Liver (tissue), 10 donors: ENCODE measurements around the gene UQCR10. TPM values are rescaled to one million over a fixed set of nuclear protein-coding genes. Genes with fewer than 3 reads are reported as not detected.

Source experiments
- DNase-seq: peaks from one replicate; pipeline ENCODE4 v3.0.0-alpha.2; 2017; ENCODE audit warnings: low spot score
- H3K27ac ChIP-seq, 2 donors: one replicate each; pipeline ENCODE4 v1.7.0; 2013; ENCODE audit warnings: inconsistent platforms in 2 of 2, low read length in 2 of 2, control low read depth in 1 of 2, low read depth in 1 of 2, mild to moderate bottlenecking in 1 of 2
- H3K27me3 ChIP-seq, 4 donors: one replicate each; pipeline versions ENCODE4 v1.6.1 to v1.7.0; 2013; ENCODE audit warnings: low read length in 3 of 4, inconsistent platforms in 1 of 4, mild to moderate bottlenecking in 1 of 4, moderate library complexity in 1 of 4; ENCODE audit not compliant: control insufficient read depth in 4 of 4, insufficient read depth in 4 of 4
- H3K36me3 ChIP-seq, 4 donors: one replicate each; pipeline versions ENCODE4 v1.6.1 to v1.7.0; 2013; ENCODE audit warnings: low read length in 3 of 4, mild to moderate bottlenecking in 3 of 4, low read depth in 1 of 4, moderate library complexity in 1 of 4; ENCODE audit not compliant: control insufficient read depth in 4 of 4, insufficient read depth in 3 of 4
- H3K4me1 ChIP-seq, 4 donors: one replicate each; pipeline versions ENCODE4 v1.6.1 to v1.7.0; 2013; ENCODE audit warnings: low read length in 3 of 4, mild to moderate bottlenecking in 3 of 4, moderate library complexity in 1 of 4; ENCODE audit not compliant: control insufficient read depth in 4 of 4, insufficient read depth in 4 of 4
- H3K4me3 ChIP-seq, 3 donors: one replicate each; pipeline versions ENCODE4 v1.6.1 to v1.7.0; 2013; ENCODE audit warnings: low read length in 3 of 3, control low read depth in 1 of 3, low read depth in 1 of 3, mild to moderate bottlenecking in 1 of 3
- H3K9ac ChIP-seq, 2 donors: one replicate each; pipeline ENCODE4 v1.7.0; 2013; ENCODE audit warnings: low read length in 2 of 2, mild to moderate bottlenecking in 2 of 2, moderate library complexity in 2 of 2, control low read depth in 1 of 2, low read depth in 1 of 2
- H3K9me3 ChIP-seq, 4 donors: one replicate each; pipeline versions ENCODE4 v1.6.1 to v1.7.0; 2013; ENCODE audit warnings: low read length in 3 of 4; ENCODE audit not compliant: control insufficient read depth in 4 of 4
- RAD21 ChIP-seq, 2 donors: IDR thresholded peaks; 2 replicates each; pipeline ENCODE4 v1.6.1; 2016; ENCODE audit warnings: antibody characterized with exemption in 2 of 2, mild to moderate bottlenecking in 2 of 2
- WGBS: extraction: QIAGEN DNeasy Blood & Tissue Kit; methylation state at CpG from one replicate; pipeline ENCODE4 v1.1.7; 2013; 5-methylcytosine and 5-hydroxymethylcytosine counted together
- polyA plus RNA-seq, 2 donors: library from polyadenylated mRNA; stranded (reverse) in 1 of 2; unstranded in 1 of 2; fragments of 200-250 nt in 1 of 2; fragments of >200 nt in 1 of 2; fragmentation: Nextera tagmentation in 1 of 2; extraction: Ambion mirVana in 1 of 2; gene quantifications; one replicate each; pipeline versions ENCODE4 v1.2.1 to v1.2.3, GENCODE V29; 2013 to 2015
- small RNA-seq: library from RNA; depleted of rRNA; stranded (forward); fragments of <200 nt; gene quantifications from one replicate; pipeline ENCODE3, GENCODE V24; 2014
- total RNA-seq, 2 donors: library from RNA; depleted of rRNA; stranded (reverse); fragments of >200 nt; gene quantifications; one replicate each; pipeline ENCODE4 v1.2.3, GENCODE V29; 2014
- TF ChIP-seq, protein P1 (sequence below): IDR thresholded peaks from 2 replicates; pipeline ENCODE4 v1.6.1; 2016; ENCODE audit warnings: antibody characterized with exemption
- donor health status: healthy.
- donor health status: healthy.
- donor health status: healthy.
- donor health status: healthy.
- donor health status: healthy.

Gene UQCR10
- total and polyA plus RNA-seq, 4 donors, result 40.2 to 243 (median 102) TPM

- H3K36me3 ChIP-seq, result peaks cover 1 to 16% (median 10%) of the 10 kb centered on the region in 4 donors
- TF ChIP-seq RAD21 (IDR thresholded peaks at IDR 0.05), result no peak
- TF ChIP-seq, protein P1, sequence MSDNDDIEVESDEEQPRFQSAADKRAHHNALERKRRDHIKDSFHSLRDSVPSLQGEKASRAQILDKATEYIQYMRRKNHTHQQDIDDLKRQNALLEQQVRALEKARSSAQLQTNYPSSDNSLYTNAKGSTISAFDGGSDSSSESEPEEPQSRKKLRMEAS, result no peak
Observed at GRCh38 chr22:29819501-29819900, 52.3 kb downstream of the UQCR10 start.

More at GRCh38 chr22:29819501-29819900, 52.3 kb downstream of the UQCR10 start:
- Histone ChIP-seq H3K9ac (no peak overlapping the region), H3K27me3 (no peaks in the 10 kb centered on the region), H3K4me3 (no peak overlapping the region), H3K4me1 (peaks cover 22 to 63% (median 58%) of the 10 kb centered on the region in 4 donors), H3K27ac (no peak overlapping the region), H3K9me3 (no peaks in the 10 kb centered on the region)
- WGBS, result 98% methylated on average over 2 of the region's 2 CpGs
- DNase-seq, result no peak

Small RNA genes within 50 kb of the gene (small RNA-seq; reads per million reads assigned to genes)
- gene RF00019, result not detected

Other genes with a start within 250 kb of the UQCR10 start
- gene THOC5, start 213.6 kb upstream of the UQCR10 start, total RNA-seq, result 10 to 100 TPM; 19.5 to 25.1 TPM
- 1 to 10 TPM; 7.4 to 9.4 TPM for gene THOC5, start 213.6 kb upstream of the UQCR10 start, polyA plus RNA-seq
- gene NIPSNAP1, start 186.3 kb upstream of the UQCR10 start, total RNA-seq, result 100 to 1,000 TPM; 114 to 125 TPM
- 100 to 1,000 TPM; 134 to 145 TPM for gene NIPSNAP1, start 186.3 kb upstream of the UQCR10 start, polyA plus RNA-seq
- 10 to 100 TPM; 14.1 to 25.2 TPM for gene NF2, start 163.7 kb upstream of the UQCR10 start, total RNA-seq
- 1 to 10 TPM; 6.2 to 8.4 TPM for gene NF2, start 163.7 kb upstream of the UQCR10 start, polyA plus RNA-seq
- not detected for gene CABP7, start 47.4 kb upstream of the UQCR10 start, total RNA-seq
- gene CABP7, start 47.4 kb upstream of the UQCR10 start, polyA plus RNA-seq, result under 1 TPM in 1 of 2 donors, not detected in 1; 0.08 TPM
- 10 to 100 TPM in 1 of 2 donors, 1 to 10 TPM in 1; 9.2 to 12.1 TPM for gene ZMAT5, start 362 bp upstream of the UQCR10 start, total RNA-seq
- gene ZMAT5, start 362 bp upstream of the UQCR10 start, polyA plus RNA-seq, result 10 to 100 TPM; 14.9 to 18.8 TPM
- gene ASCC2, start 70.9 kb downstream of the UQCR10 start, total RNA-seq, result 10 to 100 TPM; 36.0 to 43.7 TPM
- gene ASCC2, start 70.9 kb downstream of the UQCR10 start, polyA plus RNA-seq, result 10 to 100 TPM; 34.6 to 41.4 TPM
- gene MTMR3, start 115.8 kb downstream of the UQCR10 start, total RNA-seq, result 10 to 100 TPM; 27.0 to 38.8 TPM
- gene MTMR3, start 115.8 kb downstream of the UQCR10 start, polyA plus RNA-seq, result 1 to 10 TPM; 6.0 to 7.2 TPM